Smooth muscle cell (in vitro differentiated cells): Measurements from ENCODE around the gene MYLK. TPM values are rescaled to one million over a fixed set of nuclear protein-coding genes. Genes with fewer than 3 reads are reported as not detected.
A peak's percentile ranks its signal among the peaks of the same experiment; 100 is the strongest.
"Not testable (repeated sequence)": the region's sequence is repeated elsewhere in the genome, so short reads cannot be mapped to it uniquely, and the experiment has no call there.

Experiments used
- DNase-seq: peaks from one replicate; lab custom pipeline; 2025; ENCODE audit not compliant: unreplicated experiment; lab: John Stamatoyannopoulos, UW
- H2AFZ ChIP-seq: fragments of 200-600 bp; sonication (generic); 2 replicates; pipeline ENCODE4 v1.6.0; 2016; ENCODE audit warnings: antibody characterized with exemption, low read depth, mild to moderate bottlenecking
- H3F3A ChIP-seq: fragments of 200-600 bp; sonication (generic); 2 replicates; pipeline ENCODE4 v1.6.0; 2017; ENCODE audit warnings: antibody characterized with exemption, low read depth
- H3K27ac ChIP-seq: fragments of 200-600 bp; sonication (generic); 2 replicates; pipeline ENCODE4 v1.5.1; 2016; ENCODE audit warnings: low read depth, mild to moderate bottlenecking
- H3K27me3 ChIP-seq: fragments of 200-600 bp; sonication (generic); 2 replicates; pipeline ENCODE4 v1.6.1; 2016; ENCODE audit warnings: low read depth, mild to moderate bottlenecking
- H3K36me3 ChIP-seq: fragments of 200-600 bp; sonication (generic); 2 replicates; pipeline ENCODE4 v1.5.1; 2016; ENCODE audit warnings: low read depth
- H3K4me1 ChIP-seq: fragments of 200-600 bp; sonication (generic); 2 replicates; pipeline ENCODE4 v1.5.1; 2016; ENCODE audit warnings: low read depth
- H3K4me2 ChIP-seq: fragments of 200-600 bp; sonication (generic); 2 replicates; pipeline ENCODE4 v1.6.0; 2016; ENCODE audit warnings: mild to moderate bottlenecking
- H3K4me3 ChIP-seq: fragments of 200-600 bp; sonication (generic); 2 replicates; pipeline ENCODE4 v1.5.1; 2016; ENCODE audit warnings: mild to moderate bottlenecking
- H3K79me2 ChIP-seq: fragments of 200-600 bp; sonication (generic); 2 replicates; pipeline ENCODE4 v1.6.0; 2016; ENCODE audit warnings: low read depth, mild to moderate bottlenecking
- H3K9ac ChIP-seq: fragments of 200-600 bp; sonication (generic); 2 replicates; pipeline ENCODE4 v1.6.0; 2016; ENCODE audit warnings: low read depth
- H3K9me3 ChIP-seq: fragments of 200-600 bp; sonication (generic); replicated peaks from 2 replicates; pipeline ENCODE4 v1.5.1; 2016; ENCODE audit warnings: low read depth
- H4K20me1 ChIP-seq: fragments of 200-600 bp; sonication (generic); 2 replicates; pipeline ENCODE4 v1.6.0; 2016; ENCODE audit warnings: low read depth
- CTCF ChIP-seq: fragments of 200-600 bp; sonication (generic); IDR thresholded peaks from 2 replicates; pipeline ENCODE4 v1.5.1; 2017; ENCODE audit warnings: borderline replicate concordance, mild to moderate bottlenecking, antibody characterized with exemption; ENCODE audit not compliant: insufficient read depth, poor library complexity, severe bottlenecking
- WGBS: methylation state at CpG from one replicate; pipeline ENCODE4 v1.1.7; 2016; ENCODE audit warnings: low lambda C conversion rate; 5-methylcytosine and 5-hydroxymethylcytosine counted together
- polyA plus RNA-seq: library from polyadenylated mRNA; unstranded; fragments of >200 nt; fragmentation: Nextera tagmentation; extraction: Ambion mirVana; gene quantifications from 2 replicates; pipeline ENCODE4 v1.2.1, GENCODE V29; 2016
- total RNA-seq: library from RNA; depleted of rRNA; stranded (reverse); fragments of >200 nt; gene quantifications from 2 replicates; pipeline ENCODE4 v1.2.3, GENCODE V29; 2014

Gene MYLK
- total and polyA plus RNA-seq, 2 experiments from 2014 or later: 13.6 to 25.5 TPM

GRCh38 chr3:123720638-123721037, 163.5 kb downstream of the MYLK start:
- no peak overlapping the region for H3K4me2 ChIP-seq
- DNase-seq: no peak
- peaks cover 4% of the 10 kb centered on the region for H3F3A ChIP-seq
- H3K4me3 ChIP-seq: no peak overlapping the region
- WGBS: 80% methylated on average over 6 of the region's 6 CpGs
- H3K27me3 ChIP-seq: no peaks in the 10 kb centered on the region
- H3K9ac ChIP-seq: no peak overlapping the region
- no peak for TF ChIP-seq CTCF
- H3K79me2 ChIP-seq: no peaks in the 10 kb centered on the region
- no peaks in the 10 kb centered on the region for H4K20me1 ChIP-seq
- H3K27ac ChIP-seq: no peak overlapping the region
- peaks cover 22% of the 10 kb centered on the region for H3K4me1 ChIP-seq
- H3K9me3 ChIP-seq: no peaks in the 10 kb centered on the region
- no peaks in the 10 kb centered on the region for H3K36me3 ChIP-seq
- H2AFZ ChIP-seq: no peak overlapping the region

DNA sequence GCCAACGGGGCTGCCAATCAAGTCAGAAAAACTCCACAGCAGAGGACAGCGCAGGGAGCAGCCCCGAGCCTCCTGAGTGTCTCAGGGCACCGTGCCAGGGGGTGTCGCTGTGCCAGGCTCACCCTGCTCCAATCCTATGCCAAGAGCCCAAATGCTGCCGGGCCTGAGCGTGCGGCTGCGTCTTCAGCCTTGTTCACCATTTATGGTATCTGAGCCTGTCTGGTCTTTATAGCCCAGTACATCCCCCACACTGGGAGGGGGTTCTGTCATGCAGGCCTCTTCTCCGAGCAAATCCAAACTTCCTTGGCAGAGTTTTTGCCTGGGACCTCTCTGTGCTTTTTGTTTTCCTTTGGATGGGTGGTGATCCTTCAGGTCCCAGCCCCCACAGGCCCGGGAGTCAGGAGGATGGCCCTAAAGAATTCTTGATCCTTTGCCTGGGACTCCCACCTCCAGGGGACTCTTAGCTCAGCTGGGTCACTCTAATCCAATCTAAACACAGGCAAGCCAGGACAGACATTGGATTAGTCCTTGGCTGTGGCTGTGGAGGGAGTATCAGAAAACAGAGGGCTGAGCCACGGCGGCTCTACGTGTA, 164.2 kb downstream of the MYLK start:
- H4K20me1 ChIP-seq: no peaks in the 10 kb centered on the region
- no peaks in the 10 kb centered on the region for H3K27me3 ChIP-seq
- peak overlapping the region; percentile 26 for H3K4me2 ChIP-seq
- no peak for TF ChIP-seq CTCF
- H3K79me2 ChIP-seq: no peaks in the 10 kb centered on the region
- WGBS: 65% methylated on average over 14 of the region's 14 CpGs
- DNase-seq: no peak
- no peaks in the 10 kb centered on the region for H3K36me3 ChIP-seq
- H3K4me3 ChIP-seq: no peak overlapping the region
- H2AFZ ChIP-seq: no peak overlapping the region
- H3K27ac ChIP-seq: no peak overlapping the region
- H3K9ac ChIP-seq: no peak overlapping the region
- H3K9me3 ChIP-seq: no peaks in the 10 kb centered on the region
- peaks cover 4% of the 10 kb centered on the region for H3F3A ChIP-seq
- H3K4me1 ChIP-seq: peaks cover 22% of the 10 kb centered on the region

- peak; percentile 25 for DNase-seq
- not testable (repeated sequence) for H3K4me3 ChIP-seq, H3F3A ChIP-seq, H3K4me2 ChIP-seq, H3K27ac ChIP-seq, H4K20me1 ChIP-seq, H3K27me3 ChIP-seq, H3K36me3 ChIP-seq, H3K9me3 ChIP-seq, H2AFZ ChIP-seq, H3K9ac ChIP-seq, H3K79me2 ChIP-seq
- H3K4me1 ChIP-seq: peaks cover 22% of the 10 kb centered on the region
- 27% methylated on average over 15 of the region's 15 CpGs for WGBS
- peak; percentile 65 for TF ChIP-seq CTCF
Measured at GRCh38 chr3:123719061-123719756, 164.9 kb downstream of the MYLK start.

DNA sequence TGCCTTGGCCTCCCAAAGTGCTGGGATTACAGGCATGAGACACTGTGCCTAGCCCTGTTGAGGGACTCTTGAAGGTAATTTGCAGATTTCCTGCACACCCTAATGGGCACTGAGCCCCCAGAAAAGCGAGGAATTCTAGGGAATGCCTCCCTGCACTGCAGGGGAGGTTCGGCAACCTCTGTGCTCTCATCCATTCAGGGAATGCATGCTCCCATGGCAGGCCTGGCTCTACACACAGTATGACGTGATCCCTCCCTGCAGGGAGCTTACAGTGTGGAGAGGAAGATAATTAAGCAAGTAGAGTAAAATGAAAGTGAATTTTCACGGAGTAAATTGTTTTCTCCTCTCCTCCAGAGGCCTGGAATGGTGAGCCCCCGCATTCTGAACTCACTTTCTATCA, 166.0 kb downstream of the MYLK start:
- Histone ChIP-seq H3K4me2 (no peak overlapping the region), H4K20me1 (no peaks in the 10 kb centered on the region), H3K79me2 (no peaks in the 10 kb centered on the region), H2AFZ (no peak overlapping the region), H3K9ac (no peak overlapping the region), H3K36me3 (no peaks in the 10 kb centered on the region), H3F3A (no peaks in the 10 kb centered on the region), H3K9me3 (no peaks in the 10 kb centered on the region), H3K27ac (peak overlapping the region; percentile 89), H3K27me3 (no peaks in the 10 kb centered on the region), H3K4me3 (no peak overlapping the region), H3K4me1 (peaks cover 22% of the 10 kb centered on the region)
- 87% methylated on average over 5 of the region's 5 CpGs for WGBS
- TF ChIP-seq CTCF: no peak
- no peak for DNase-seq

- not testable (repeated sequence) for DNase-seq, H4K20me1 ChIP-seq, H3K27me3 ChIP-seq, H3K4me3 ChIP-seq, H3F3A ChIP-seq, H3K36me3 ChIP-seq, H2AFZ ChIP-seq, H3K79me2 ChIP-seq, H3K9ac ChIP-seq, H3K4me2 ChIP-seq, H3K9me3 ChIP-seq
- 38% methylated on average over 2 of the region's 2 CpGs for WGBS
- Histone ChIP-seq H3K27ac (peak overlapping the region; percentile 89), H3K4me1 (peaks cover 22% of the 10 kb centered on the region)
Measured at GRCh38 chr3:123717451-123717850, 166.7 kb downstream of the MYLK start.
